Breast epithelium (tissue), 3 donors: ENCODE measurements around the gene SMIM27.

Source experiments
- CTCF ChIP-seq, 3 donors: fragments of 450-650 bp; IDR thresholded peaks; one replicate each; pipeline ENCODE4 v1.5.1; 2016 to 2017; ENCODE audit warnings: antibody characterized with exemption in 3 of 3, mild to moderate bottlenecking in 3 of 3, moderate library complexity in 3 of 3
- POLR2A ChIP-seq: fragments of 450-650 bp; IDR thresholded peaks from one replicate; pipeline ENCODE4 v1.6.1; 2016; ENCODE audit warnings: antibody characterized with exemption, mild to moderate bottlenecking, moderate library complexity
- POLR2AphosphoS5 ChIP-seq, 3 donors: sonication (generic); formaldehyde crosslinking; IDR thresholded peaks; one replicate each; pipeline ENCODE4 v1.6.1; 2017; ENCODE audit warnings: antibody characterized with exemption in 3 of 3

GRCh38 chr9:32554107-32554506 is 2.0 kb downstream of the SMIM27 start:
- no peak for TF ChIP-seq POLR2AphosphoS5 (IDR thresholded peaks at IDR 0.05)
- TF ChIP-seq POLR2A = no peak
- TF ChIP-seq CTCF (IDR thresholded peaks at IDR 0.05) = no peak
